Heart left ventricle (tissue), 16 donors: ENCODE results near the gene UBN1. TPM values are rescaled to one million over a fixed set of nuclear protein-coding genes. Genes with fewer than 3 reads are reported as not detected.

Experiments used
- ATAC-seq, 4 donors: fragments of 200-7000 bp; cut with Tn5 transposase; one replicate each; pipeline ENCODE4 v1.9.1; 2020 to 2022; ENCODE audit warnings: moderate library complexity in 4 of 4, mild to moderate bottlenecking in 3 of 4, moderate number of reproducible peaks in 1 of 4
- DNase-seq, 5 donors: peaks; one replicate each; pipeline ENCODE4 v3.0.0-alpha.2; 2020
- H3K27ac ChIP-seq, 12 donors: fragments of 200-600 bp; sonication (generic) in 4 of 12; one replicate each; pipeline versions ENCODE4 v1.5.0 to v1.8.0; 2016 to 2022; ENCODE audit warnings: mild to moderate bottlenecking in 2 of 12
- H3K27me3 ChIP-seq, 9 donors: fragments of 200-600 bp; sonication (generic) in 2 of 9; one replicate each; pipeline versions ENCODE4 v1.5.1 to v1.8.0; 2016 to 2022; ENCODE audit warnings: mild to moderate bottlenecking in 3 of 9
- H3K36me3 ChIP-seq, 9 donors: fragments of 200-600 bp; sonication (generic) in 2 of 9; one replicate each; pipeline versions ENCODE4 v1.5.0 to v1.8.0; 2018 to 2022; ENCODE audit warnings: mild to moderate bottlenecking in 2 of 9
- H3K4me1 ChIP-seq, 12 donors: fragments of 200-600 bp; sonication (generic) in 4 of 12; one replicate each; pipeline versions ENCODE4 v1.5.0 to v1.8.0; 2016 to 2022; ENCODE audit warnings: mild to moderate bottlenecking in 3 of 12
- H3K4me3 ChIP-seq, 12 donors: fragments of 200-600 bp; sonication (generic) in 4 of 12; one replicate each; pipeline versions ENCODE4 v1.5.0 to v1.8.0; 2017 to 2022; ENCODE audit warnings: mild to moderate bottlenecking in 9 of 12, moderate library complexity in 4 of 12
- H3K9me3 ChIP-seq, 12 donors: fragments of 200-600 bp; sonication (generic) in 4 of 12; one replicate each; pipeline versions ENCODE4 v1.5.0 to v1.8.0; 2016 to 2022; ENCODE audit warnings: mild to moderate bottlenecking in 1 of 12
- POLR2A ChIP-seq, 2 donors: fragments of 450-650 bp; IDR thresholded peaks; one replicate each; pipeline ENCODE4 v1.6.1; 2017; ENCODE audit warnings: antibody characterized with exemption in 2 of 2, mild to moderate bottlenecking in 2 of 2, moderate library complexity in 2 of 2
- WGBS, 4 donors: extraction: QIAGEN DNeasy Blood & Tissue Kit in 2 of 4; methylation state at CpG; one replicate each; pipeline versions ENCODE4 v1.1.5 to v1.1.7; 2013 to 2018; 5-methylcytosine and 5-hydroxymethylcytosine counted together
- intact Hi-C, 10 donors: fragments of 100-400 bp; cut with DNase I; formaldehyde crosslinking; loops; one replicate each; pipeline versions ENCODE4 v1.11.1 to v1.14.2; 2022
- polyA plus RNA-seq, 2 donors: library from polyadenylated mRNA; stranded (reverse); fragments of 200-250 nt; gene quantifications; one replicate each; pipeline ENCODE4 v1.2.3, GENCODE V29; 2013
- total RNA-seq, 9 donors: library from RNA; depleted of rRNA in 2 of 9; stranded (reverse); fragments of >200 nt in 2 of 9; fragmentation: NEBNext Ultra II Directional in 3 of 9; extraction: Animal tissue kit (Norgen Biotek cat#: 25700) in 3 of 9; gene quantifications; one replicate each; pipeline versions ENCODE4 v1.1.0 to v1.2.4, GENCODE V29; 2016 to 2023
- TF ChIP-seq, protein P1 (sequence below), 12 donors: fragments of 200-600 bp; sonication (generic) in 4 of 12; IDR thresholded peaks; one replicate each; pipeline versions ENCODE4 v1.5.0 to v1.8.0; 2018 to 2022; ENCODE audit warnings: antibody characterized with exemption in 12 of 12, mild to moderate bottlenecking in 5 of 12
- donor health status: ischemic (EF 13 %, LVEDD 7.1; RV severe dilation, severe dysfunction).
- donor health status: healthy with polysubstance abuse.
- donor health status: DM: no; HTN: yes; CAD: no.
- donor health status: DM: no; HTN: no; CAD: no.
- donor health status: ischemic (EF 25% LVEDD 6.9; RV normal size, moderate dysfunction).
- donor health status: ischemic (EF 25% LVEDD 5.7; RV mildly dilated, moderate dysfunction).
- donor health status: healthy.
- donor health status: DM: yes; HTN: yes; CAD: no.
- donor health status: ischemic (EF 35%, LVEDD 5.7; RV mildly dilated, moderate dysfunction).
- donor health status: nonischemic (EF 11% LVEDD 7.7; RV severe dilation, severe dysfunction).
- donor health status: DM: yes; HTN: yes; CAD: no.
- donor health status: PGD.
- donor health status: ischemic (EF 29% LVEDD 5.4; RV normal size, mild dysfunction).
- donor health status: nonischemic (EF 23%, LVEDD 6.1; RV moderate dilation, normal function).

The UBN1 gene
- total and polyA plus RNA-seq, 11 donors, result 20.3 to 77.9 (median 32.7) TPM

DNA sequence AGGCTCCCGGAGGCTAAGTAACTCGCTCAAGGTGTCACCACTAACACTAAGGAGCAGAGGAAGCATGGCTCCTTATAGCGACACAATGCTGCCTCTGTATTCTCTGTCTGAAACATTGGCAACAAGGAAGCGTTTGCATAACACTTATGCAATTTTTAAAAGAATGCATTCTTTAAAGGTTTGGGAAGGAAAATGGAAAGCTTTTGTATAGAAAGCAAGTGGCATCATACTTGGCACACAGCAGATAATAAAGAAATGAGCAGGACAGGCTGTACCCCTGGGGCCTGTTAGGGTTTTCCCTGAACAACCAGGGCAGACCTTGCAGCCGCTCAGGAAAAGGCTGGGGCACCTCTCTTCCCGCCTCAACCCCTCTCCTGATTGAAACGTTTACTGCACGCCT is 52.8 kb downstream of the UBN1 start:
- DNase-seq (no peak), ATAC-seq (no peak)
- intact Hi-C loops, result no loop called here
- Histone ChIP-seq H3K27me3 (no peaks in the 10 kb centered on the region), H3K27ac (no peak overlapping the region), H3K4me1 (no peaks in the 10 kb centered on the region), H3K4me3 (no peak overlapping the region), H3K9me3 (peaks cover 0 to 6% (median 0%) of the 10 kb centered on the region in 12 donors), H3K36me3 (no peaks in the 10 kb centered on the region)
- whole genome bisulfite sequencing, 4 donors, result 53 to 59% (median 56%) methylated on average over 8 of the region's 8 CpGs
- TF ChIP-seq POLR2A (IDR thresholded peaks at IDR 0.05), result no peak
- TF ChIP-seq, protein P1, sequence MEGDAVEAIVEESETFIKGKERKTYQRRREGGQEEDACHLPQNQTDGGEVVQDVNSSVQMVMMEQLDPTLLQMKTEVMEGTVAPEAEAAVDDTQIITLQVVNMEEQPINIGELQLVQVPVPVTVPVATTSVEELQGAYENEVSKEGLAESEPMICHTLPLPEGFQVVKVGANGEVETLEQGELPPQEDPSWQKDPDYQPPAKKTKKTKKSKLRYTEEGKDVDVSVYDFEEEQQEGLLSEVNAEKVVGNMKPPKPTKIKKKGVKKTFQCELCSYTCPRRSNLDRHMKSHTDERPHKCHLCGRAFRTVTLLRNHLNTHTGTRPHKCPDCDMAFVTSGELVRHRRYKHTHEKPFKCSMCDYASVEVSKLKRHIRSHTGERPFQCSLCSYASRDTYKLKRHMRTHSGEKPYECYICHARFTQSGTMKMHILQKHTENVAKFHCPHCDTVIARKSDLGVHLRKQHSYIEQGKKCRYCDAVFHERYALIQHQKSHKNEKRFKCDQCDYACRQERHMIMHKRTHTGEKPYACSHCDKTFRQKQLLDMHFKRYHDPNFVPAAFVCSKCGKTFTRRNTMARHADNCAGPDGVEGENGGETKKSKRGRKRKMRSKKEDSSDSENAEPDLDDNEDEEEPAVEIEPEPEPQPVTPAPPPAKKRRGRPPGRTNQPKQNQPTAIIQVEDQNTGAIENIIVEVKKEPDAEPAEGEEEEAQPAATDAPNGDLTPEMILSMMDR (IDR thresholded peaks at IDR 0.05), result no peak

DNA sequence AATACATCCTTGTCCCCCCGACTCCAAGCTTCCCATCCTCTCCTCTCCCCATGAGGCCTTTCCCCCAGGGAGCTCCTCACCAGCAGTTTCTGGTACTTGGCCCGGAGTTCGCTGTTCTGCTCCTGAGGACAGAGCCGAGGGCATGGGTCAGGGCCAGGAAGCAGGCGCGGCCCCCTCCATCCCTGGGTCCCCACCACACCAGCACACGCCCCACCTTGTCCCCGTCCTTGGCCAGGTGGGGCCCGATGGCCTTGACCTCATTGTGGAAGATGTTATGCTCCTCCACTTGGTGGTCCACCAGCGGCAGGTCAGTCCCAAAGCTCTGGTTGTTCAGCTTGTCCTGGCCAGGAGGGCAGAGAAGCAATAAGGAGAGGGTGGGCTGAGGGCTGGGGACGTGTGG is 53.5 kb downstream of the UBN1 start:
- Histone ChIP-seq H3K4me1 (no peaks in the 10 kb centered on the region), H3K36me3 (no peaks in the 10 kb centered on the region), H3K27me3 (no peaks in the 10 kb centered on the region), H3K9me3 (peaks cover 0 to 6% (median 0%) of the 10 kb centered on the region in 12 donors), H3K27ac (no peak overlapping the region), H3K4me3 (no peak overlapping the region)
- no peak for ATAC-seq
- TF ChIP-seq, protein P1 (IDR thresholded peaks at IDR 0.05), result no peak
- no peak for TF ChIP-seq POLR2A (IDR thresholded peaks at IDR 0.05)
- no peak for DNase-seq
- WGBS, 4 donors, result 80 to 86% (median 82%) methylated on average over 11 of the region's 11 CpGs
- intact Hi-C loops, result no loop called here

DNA sequence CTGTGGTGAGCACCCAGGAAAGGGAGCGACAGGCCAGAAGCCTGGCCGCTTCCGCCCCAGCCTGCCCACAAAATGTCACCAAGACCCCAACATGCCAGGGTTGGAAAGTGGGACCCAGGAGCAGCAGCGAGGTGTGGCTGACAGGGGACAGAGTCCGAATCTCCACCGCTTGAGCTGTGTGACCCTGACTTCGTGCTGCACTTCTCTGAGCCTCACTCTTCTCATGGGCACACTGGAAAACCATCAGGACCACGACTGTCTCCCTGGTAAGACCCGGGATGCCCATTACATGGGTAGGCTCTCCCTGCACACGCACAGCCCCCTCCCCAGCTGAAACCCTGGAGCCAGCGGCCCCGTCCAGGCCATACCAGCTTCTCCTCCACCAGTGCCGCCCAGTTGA is 54.8 kb downstream of the UBN1 start:
- H3K9me3 ChIP-seq, result peaks cover 0 to 6% (median 0%) of the 10 kb centered on the region in 12 donors
- ATAC-seq (no peak), DNase-seq (no peak)
- H3K4me1 ChIP-seq, result no peaks in the 10 kb centered on the region
- H3K36me3 ChIP-seq, result no peaks in the 10 kb centered on the region
- intact Hi-C loops, result no loop called here
- 88 to 96% (median 91%) methylated on average over 12 to 13 of the region's 13 CpGs for WGBS, 4 donors
- no peak overlapping the region for H3K27ac ChIP-seq
- TF ChIP-seq, protein P1 (IDR thresholded peaks at IDR 0.05), result no peak
- no peak for TF ChIP-seq POLR2A (IDR thresholded peaks at IDR 0.05)
- H3K4me3 ChIP-seq, result no peak overlapping the region
- H3K27me3 ChIP-seq, result no peaks in the 10 kb centered on the region

DNA sequence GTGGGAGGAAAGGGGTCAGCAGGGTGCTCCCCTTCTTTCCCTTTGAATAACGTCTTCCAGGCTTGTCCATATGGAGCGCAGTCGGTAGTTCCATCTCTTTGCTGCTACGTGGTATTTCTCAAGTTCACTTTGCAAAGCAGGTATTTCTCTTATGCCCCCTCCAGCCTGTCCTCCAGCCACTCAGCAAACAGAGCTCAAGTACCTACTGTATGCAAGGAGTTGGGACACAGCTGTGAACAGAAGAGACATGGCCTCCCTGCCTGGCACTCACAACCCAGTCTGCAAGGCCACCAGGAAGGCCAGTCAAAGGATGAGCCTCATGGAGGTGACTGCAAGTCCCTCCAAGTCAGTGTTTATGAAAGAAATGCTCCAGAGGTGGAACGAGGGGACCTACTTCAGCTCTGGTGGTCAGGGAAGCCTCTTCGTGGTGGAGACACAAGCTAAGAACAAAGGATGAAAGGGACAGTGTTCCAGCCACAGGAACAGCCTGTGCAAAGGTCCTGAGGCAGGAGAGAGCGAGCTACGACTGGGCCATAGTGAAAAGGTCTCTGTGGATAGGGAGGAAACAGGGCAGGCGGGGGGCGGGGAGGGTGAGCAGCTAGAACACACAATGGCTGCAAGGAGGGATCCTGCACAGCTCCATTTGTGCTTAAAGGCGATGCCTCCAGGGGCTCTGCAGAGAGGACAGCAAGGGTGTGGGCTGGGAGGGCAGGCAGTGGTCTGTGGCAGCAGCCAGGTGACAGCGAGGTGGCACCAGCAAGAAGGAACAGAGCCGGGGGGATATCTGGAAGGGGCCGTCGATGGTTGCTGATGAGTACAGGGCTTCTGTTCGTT is 57.0 kb downstream of the UBN1 start:
- H3K36me3 ChIP-seq, result no peaks in the 10 kb centered on the region

More for the DNA sequence above, 57.0 kb downstream of the UBN1 start:
- WGBS, 4 donors, result 77 to 80% (median 79%) methylated on average over 15 to 16 of the region's 16 CpGs
- TF ChIP-seq, protein P1 (IDR thresholded peaks at IDR 0.05), result no peak
- no peak for TF ChIP-seq POLR2A (IDR thresholded peaks at IDR 0.05)
- Histone ChIP-seq H3K4me3 (no peak overlapping the region), H3K9me3 (no peaks in the 10 kb centered on the region), H3K27ac (no peak overlapping the region), H3K27me3 (no peaks in the 10 kb centered on the region), H3K4me1 (no peaks in the 10 kb centered on the region)
- DNase-seq (no peak), ATAC-seq (no peak)
- intact Hi-C loops, result no loop called here
